GM19452 (cell line): ENCODE measurements around the gene RFX4.

Experiments used
- ATAC-seq: cut with Tn5 transposase; IDR thresholded peaks from one replicate; pipeline ENCODE4 v1.9.1; 2021; ENCODE audit not compliant: unreplicated experiment

The RFX4 gene

DNA sequence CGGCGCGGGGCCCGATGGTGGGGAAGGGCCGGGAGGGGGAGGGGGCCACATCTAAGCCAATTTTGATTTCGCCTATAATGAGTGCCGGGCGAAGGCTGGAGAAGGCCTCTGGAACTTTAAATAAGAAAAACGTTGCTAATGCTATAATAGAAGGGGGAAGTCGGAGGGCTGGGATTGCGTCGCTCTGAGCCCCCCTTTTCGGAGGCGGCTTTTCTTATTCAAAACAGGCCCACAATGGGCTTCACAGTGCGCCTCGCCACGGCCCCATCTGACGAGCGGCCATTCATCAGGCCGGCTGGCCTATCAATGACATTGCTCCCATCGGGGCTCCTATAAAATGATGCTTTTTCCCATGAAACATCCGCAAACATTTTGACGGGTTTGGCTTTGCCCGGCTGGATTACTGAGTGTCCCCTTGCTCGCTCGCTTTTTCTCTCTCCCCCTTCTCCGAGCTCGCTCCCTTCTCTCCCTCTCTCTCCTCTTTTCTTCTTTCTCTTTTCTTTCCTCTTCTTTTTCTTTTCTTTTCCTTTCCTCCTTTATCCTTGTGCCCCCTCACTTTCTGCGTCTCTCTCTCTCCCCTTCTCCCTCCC, at the start of gene RFX4:
RFX4 (plus strand) TSS at position 364 of the 590 bp plus-strand sequence. CDS start 317 bp downstream, outside the sequence.
- no peak for ATAC-seq

DNA sequence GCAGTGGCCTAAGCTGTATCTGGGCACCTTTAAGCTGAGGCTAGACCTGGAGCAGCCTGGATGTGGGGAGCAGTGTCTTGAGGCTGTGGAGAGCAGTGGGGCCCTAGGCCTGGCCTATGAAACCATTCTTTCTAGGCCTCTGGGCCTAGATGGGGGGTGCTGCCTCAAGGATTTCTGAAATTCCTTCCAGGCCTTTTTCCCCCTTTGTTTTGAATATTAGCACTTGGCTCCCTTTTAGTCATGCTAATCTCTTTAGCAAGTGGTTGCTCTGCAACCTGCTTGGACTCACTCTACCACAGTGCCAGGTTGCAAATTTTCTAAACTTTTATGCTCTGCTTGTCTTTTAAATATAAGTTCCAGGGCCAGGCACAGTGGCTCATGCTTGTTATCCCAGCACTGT, 41.6 kb upstream of the RFX4 start:
- no peak for ATAC-seq

DNA sequence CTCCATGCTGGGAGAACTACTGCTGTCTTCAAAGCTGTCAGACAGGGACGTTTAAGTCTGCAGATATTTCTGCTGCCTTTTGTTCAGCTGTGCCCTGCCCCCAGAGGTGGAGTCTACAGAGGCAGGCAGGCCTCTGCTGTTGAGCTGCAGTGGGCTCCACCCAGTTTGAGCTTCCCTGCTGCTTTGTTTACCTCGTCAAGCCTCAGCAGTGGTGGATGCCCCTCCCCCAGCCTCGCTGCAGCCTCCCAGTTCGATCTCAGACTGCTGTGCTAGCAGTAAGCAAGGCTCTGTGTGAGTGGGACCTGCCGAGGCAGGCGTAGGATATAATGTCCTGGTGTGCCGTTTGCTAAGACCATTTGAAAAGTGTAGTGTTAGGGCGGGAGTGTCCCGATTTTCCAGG, 31.4 kb upstream of the RFX4 start:
- no peak for ATAC-seq

GRCh38 chr12:106552228-106552627, 30.6 kb upstream of the RFX4 start:
- ATAC-seq = no peak

GRCh38 chr12:106564678-106565329, 18.0 kb upstream of the RFX4 start:
- ATAC-seq = no peak

- ATAC-seq = no peak
Observed at GRCh38 chr12:106566771-106567170, 16.0 kb upstream of the RFX4 start.

GRCh38 chr12:106573239-106573638, 9.6 kb upstream of the RFX4 start:
- no peak for ATAC-seq

DNA sequence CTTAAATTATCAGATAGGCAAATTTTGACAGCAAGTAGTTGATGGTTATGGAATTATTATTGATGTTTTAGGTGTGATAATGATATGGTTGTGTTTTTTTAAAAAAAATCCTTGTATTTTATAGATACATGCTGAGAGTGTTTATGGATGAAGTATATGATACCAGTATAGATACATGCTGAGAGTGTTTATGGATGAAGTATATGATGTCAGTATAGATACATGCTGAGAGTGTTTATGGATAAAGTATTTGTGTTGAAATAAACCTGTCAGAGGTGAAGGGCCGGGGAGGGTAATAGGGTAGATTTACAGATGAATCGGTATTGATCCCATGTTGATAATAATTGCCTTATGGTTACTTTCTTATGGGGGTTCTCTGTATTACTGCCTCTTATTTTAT, 6.0 kb upstream of the RFX4 start:
- no peak for ATAC-seq

- ATAC-seq = no peak
Observed at GRCh38 chr12:106580671-106581508, 1.9 kb upstream of the RFX4 start.

GRCh38 chr12:106581543-106582248, 1.1 kb upstream of the RFX4 start:
- ATAC-seq = no peak

DNA sequence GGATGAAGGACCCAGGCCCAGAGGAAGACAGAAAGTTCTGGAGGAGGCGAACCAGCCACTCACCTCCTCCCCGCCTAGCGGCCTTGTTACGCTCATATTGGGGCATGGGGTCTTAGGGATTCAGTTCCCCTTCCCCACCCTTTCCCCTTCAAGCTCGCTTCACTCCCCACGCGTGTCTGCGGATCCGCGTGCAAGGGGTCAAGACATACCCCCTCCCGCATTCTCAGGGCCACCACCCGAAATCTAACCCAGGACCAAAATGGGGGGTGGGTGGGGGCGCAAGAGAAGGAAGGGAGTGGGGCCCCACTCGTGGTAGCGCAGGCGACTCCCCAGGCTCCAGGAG, 584 bp upstream of the RFX4 start:
- ATAC-seq = no peak

GRCh38 chr12:106583242-106584103, 669 bp downstream of the RFX4 start:
- ATAC-seq = no peak

GRCh38 chr12:106584104-106585064, 1.6 kb downstream of the RFX4 start:
- ATAC-seq = no peak

DNA sequence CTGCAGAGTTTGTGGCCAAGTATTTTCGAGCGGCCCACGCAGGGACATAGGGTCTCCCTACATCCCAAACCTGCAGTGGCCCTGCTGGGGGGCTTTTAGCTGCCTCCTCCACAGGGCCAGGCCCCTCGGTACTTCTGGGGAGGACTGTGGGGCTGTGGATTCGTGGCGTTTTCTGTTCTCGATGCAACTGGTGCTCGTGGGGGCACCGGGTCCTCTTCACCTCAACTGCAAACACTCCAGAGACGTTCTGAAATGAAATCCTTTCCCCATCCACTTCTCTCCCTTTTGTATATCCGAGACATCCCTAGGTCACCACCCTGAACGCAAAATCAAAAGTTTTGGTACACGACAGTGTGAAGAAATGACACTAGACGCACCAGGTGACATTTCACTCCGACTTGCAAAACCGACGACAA, 2.3 kb downstream of the RFX4 start:
- no peak for ATAC-seq

DNA sequence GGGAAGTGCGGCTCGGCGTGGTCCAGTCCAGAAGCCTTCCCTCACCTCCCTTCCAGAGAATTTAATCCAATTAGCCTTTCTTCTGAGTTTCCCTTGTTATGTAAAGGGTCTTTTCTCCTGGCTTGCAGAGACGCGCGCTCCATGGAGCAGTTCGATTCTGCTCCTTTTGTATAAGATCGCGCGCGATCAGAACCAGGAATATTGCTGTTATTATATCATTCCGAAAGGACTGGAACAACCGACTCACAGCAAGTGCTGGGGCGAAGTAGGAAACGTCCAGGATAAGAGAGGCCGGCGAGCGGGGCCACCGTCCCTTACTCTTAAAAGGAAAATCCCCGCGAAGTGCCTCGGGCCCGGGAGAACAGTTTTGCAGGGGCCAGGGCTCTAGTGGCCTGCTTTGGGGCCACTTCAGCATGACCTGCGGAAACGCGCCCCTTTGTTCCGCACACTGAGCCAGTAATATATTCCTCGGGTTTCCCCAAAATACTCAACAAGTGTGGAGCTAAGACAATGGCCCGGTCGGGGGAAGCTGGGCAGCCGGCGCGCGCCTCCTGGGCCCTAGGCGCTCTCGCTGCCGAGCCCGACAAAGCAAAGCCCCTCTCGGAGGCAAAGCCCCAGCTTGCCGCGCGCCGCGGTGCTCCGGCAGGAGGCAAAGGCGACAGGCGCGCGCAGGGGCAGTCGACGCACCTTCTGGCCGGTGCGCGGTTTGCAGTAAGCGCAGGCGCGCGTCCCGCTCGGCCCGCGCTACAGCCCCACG, 2.9 kb downstream of the RFX4 start:
- no peak for ATAC-seq

- no peak for ATAC-seq
Observed at GRCh38 chr12:106586278-106586802, 3.5 kb downstream of the RFX4 start.

GRCh38 chr12:106586803-106587684, 4.2 kb downstream of the RFX4 start:
- no peak for ATAC-seq

- no peak for ATAC-seq
Observed at GRCh38 chr12:106588771-106589170, 6.0 kb downstream of the RFX4 start.
